ENCODE results near the gene OR52E2.

Gene OR52E2

GRCh38 chr11:5013012-5013411 lies 46.4 kb downstream of the OR52E2 start:
- DNase-seq (ENCODE audit: low read depth in 4 of 4, low spot score in 1 of 4) = no peak

GRCh38 chr11:5011254-5011653 lies 48.2 kb downstream of the OR52E2 start:
- DNase-seq (ENCODE audit: low read depth in 4 of 4, low spot score in 1 of 4) = no peak
